ENCODE measurements around the gene TNS2.

TNS2 gene

GRCh38 chr12:53113136-53113705, 63.4 kb downstream of the TNS2 start:
- DNase-seq (ENCODE audit: low read depth in 2 of 2): no peak

GRCh38 chr12:53113951-53114350, 64.1 kb downstream of the TNS2 start:
- no peak for DNase-seq (ENCODE audit: low read depth in 2 of 2)

Measured in stimulated activated CD8-positive, alpha-beta memory T cell treated with anti-CD3 and anti-CD28 coated beads, Interleukin-2, amount 100 ng/mL, for 1 hour (primary cell).